Measurements from ENCODE around the gene RPS16.
"Not testable (repeated sequence)": the region's sequence is repeated elsewhere in the genome, so short reads cannot be mapped to it uniquely, and the experiment has no call there.

RPS16 gene

GRCh38 chr19:39435499-39436349 lies at the start of gene RPS16:
RPS16 (minus strand) TSS chr19:39435949; CDS start chr19:39435895, 54 bp downstream.
- peak; percentile 97 to 99 (median 98) for DNase-seq

GRCh38 chr19:39483141-39483540 lies 47.4 kb upstream of the RPS16 start:
- DNase-seq = no peak

- no peak for DNase-seq
These were observed 45.9 kb upstream of the RPS16 start for GRCh38 chr19:39481676-39482075.

GRCh38 chr19:39481229-39481545 lies 45.4 kb upstream of the RPS16 start:
- DNase-seq = no peak

GRCh38 chr19:39480337-39481228 lies 44.8 kb upstream of the RPS16 start, which contains the start of gene TIMM50:
TIMM50 (plus strand) TSS chr19:39480838; CDS start chr19:39480854, 16 bp downstream.
- peak; percentile 93 to 98 (median 97) for DNase-seq

GRCh38 chr19:39479916-39480315 lies 44.2 kb upstream of the RPS16 start:
- DNase-seq = peak in 1 of 3 experiments; percentile 23

- peak in 1 of 3 experiments; percentile 46 for DNase-seq
These were observed 43.6 kb upstream of the RPS16 start for GRCh38 chr19:39479319-39479801.

- DNase-seq = no peak
These were observed 40.0 kb upstream of the RPS16 start for GRCh38 chr19:39475748-39476147.

- DNase-seq = peak; percentile 47 to 69 (median 50)
These were observed 38.4 kb upstream of the RPS16 start for GRCh38 chr19:39474139-39474620.

DNA sequence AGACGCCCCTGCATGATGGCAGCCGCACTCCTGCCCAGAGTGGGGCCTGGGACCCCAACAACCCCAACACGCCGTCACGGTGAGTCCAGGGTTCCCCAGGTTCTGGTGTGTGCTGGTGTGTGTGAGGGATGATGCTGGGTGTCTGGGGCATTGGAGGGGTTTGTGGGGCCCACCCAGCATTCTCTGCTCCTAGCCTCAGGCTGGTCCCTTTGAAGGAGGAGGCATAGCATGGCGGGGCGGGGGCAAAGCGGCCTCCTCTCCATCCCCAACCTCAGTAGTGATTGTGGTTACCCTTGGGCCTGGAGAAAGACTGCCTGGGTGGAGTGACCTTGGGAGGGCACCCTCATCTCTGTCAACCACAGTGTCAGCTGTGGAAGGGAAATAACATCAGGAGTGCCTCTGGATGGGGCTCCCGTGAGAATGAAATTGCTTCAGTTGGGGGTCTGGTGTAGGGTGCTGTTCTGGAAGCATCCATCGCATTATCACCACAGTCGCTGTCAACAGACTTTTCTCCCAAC lies 37.8 kb upstream of the RPS16 start:
- no peak for DNase-seq

DNA sequence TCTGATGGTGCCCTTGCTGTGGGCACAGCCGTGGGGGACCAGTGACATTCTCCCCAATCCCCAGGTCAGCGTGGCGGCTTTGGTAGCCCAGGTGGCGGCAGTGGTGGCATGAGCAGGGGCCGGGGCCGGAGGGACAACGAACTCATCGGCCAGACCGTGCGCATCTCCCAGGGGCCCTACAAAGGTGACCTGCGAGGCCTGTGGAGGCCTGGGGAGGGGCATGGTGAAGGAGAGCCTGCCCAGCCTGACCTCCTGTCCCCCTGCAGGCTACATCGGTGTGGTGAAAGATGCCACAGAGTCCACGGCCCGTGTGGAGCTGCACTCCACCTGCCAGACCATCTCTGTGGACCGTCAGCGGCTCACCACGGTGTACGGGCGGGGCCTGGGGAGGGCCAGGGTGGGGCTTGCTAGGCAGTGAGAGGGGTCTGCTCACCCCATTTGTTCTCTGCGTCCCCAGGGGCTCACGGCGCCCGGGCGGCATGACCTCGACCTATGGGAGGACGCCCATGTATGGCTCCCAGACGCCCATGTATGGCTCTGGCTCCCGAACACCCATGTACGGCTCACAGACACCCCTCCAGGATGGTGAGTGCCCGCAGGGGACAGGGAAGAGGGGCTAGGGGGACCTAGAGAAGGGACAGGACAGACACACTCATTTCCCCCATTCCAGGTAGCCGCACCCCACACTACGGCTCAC lies 37.1 kb upstream of the RPS16 start:
- no peak for DNase-seq

- no peak for DNase-seq
These were observed 36.2 kb upstream of the RPS16 start for GRCh38 chr19:39471756-39472536.

- no peak for DNase-seq
These were observed 35.1 kb upstream of the RPS16 start for GRCh38 chr19:39470724-39471339.

DNA sequence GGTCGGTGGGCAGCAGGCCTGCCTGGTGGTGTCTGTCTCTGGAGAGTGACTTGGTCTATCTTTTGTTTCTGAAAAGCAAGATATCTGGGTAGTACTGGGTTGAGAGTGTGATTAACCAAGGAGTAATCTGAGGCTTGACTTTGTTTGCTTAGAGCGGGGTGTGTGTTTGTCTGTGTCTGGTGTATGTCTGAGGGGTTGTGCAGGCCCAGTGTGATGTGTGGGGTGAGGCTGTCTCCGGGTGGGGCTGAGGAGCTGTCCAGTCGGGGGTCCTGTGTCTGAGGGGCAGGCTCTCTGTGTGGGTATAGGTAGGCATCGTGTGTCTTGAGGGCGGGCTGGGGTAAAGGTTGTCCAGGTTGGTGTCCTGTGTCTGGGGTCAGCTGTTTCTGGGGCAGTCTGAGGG lies 33.8 kb upstream of the RPS16 start:
- DNase-seq = no peak

DNA sequence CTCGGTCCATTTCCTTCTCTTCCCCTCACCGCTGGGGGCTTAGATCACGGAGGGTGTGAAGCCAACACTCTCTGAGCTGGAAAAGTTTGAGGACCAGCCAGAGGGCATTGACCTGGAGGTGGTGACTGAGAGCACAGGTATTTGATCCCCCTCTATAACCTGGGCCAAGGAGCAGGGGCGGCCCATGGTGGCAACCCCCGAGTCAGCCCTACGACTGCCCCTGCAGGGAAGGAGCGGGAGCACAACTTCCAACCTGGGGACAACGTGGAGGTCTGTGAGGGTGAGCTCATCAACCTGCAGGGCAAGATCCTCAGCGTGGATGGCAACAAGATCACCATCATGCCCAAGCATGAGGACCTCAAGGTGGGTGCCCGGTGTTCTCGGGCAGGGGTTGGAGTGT lies 33.3 kb upstream of the RPS16 start:
- no peak for DNase-seq

DNA sequence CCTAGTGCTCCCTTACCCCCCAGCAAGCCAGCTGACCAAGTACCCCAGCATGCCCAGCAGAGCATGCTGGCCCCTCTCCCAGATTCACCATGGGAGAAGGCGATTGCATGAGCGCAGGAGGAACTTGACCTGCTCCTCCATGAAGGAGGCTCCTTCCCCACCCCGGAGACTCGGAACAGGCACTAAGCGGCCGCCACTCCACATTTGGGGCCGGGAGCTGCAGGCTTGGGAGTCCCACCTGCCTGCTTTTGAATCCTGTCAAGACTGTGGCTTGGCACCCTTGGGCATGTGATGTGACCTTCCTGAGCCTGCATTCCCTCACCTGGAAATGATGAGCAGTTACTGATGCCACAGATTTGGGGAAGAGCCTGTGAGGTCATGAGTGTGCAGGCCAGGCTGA lies 32.2 kb upstream of the RPS16 start:
- DNase-seq = no peak

DNA sequence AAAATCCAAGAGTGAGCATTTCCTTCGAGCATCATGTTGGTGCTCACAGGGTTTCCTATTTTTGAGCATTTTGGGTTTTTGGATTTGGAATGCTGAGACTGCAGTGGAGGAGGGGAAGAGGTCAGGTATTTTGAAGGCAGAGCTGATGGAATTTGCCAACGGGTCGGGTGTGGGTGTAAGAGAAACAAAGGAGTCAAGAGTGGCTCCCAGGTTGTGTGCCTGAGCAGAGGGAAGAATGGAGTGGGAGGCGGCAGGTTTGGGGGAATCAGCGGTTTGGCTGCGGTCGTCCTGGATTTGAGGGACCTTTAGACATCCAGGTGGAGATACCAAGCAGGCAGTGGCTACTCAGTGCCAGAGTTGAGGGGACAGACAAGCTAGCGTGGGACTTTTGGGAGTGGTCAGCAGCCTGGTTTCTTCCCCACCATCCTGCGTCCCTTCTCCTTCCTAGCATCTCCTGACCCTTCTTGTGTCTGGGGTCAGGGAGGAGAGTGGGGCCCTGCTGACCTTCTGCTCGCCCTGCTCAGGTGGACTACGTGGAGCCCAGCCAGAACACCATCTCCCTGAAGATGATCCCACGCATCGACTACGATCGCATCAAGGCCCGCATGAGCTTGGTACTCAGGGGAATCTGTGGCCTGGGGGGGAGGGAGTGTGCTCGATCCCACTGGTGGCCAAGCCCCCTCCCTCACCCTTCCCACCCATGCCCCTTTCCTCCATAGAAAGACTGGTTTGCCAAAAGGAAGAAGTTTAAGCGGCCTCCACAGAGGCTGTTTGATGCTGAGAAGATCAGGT lies 30.4 kb upstream of the RPS16 start:
- DNase-seq = no peak

GRCh38 chr19:39463403-39463802 lies 27.7 kb upstream of the RPS16 start:
- DNase-seq = no peak

GRCh38 chr19:39451257-39451656 lies 15.5 kb upstream of the RPS16 start:
- DNase-seq = not testable (repeated sequence)

DNA sequence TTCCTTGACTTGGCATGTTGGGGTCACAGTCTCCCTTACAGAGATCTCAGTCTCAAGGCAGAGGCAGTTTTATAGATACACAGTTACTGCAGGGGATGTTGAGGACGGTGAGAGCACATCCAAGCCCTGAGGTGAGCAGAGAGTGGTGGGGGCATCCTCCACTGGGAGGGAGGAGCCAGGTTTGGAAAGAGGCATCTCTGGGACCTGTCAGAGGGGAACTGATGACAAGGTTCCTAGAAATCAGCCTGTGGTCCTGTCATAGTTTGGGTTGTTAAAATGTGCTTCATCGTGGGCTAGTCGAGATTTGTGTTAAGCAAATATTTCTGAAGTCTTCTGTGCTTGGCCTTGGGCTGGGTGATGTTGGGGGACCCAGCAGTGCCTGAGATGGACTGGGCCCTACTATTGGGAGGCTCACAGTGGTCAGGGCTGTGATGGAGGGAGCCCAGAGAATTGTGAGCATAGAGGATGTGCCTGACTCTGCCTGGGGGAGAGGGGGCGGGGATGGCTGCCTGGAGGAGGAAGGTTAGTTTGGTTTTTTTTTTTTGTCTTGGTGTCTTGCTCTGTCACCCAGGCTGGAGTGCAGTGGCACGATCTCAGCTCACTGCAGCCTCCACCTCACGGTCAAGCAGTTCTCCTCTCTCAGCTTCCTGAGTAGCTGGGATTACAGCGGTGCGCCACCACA lies 13.5 kb upstream of the RPS16 start:
- no peak for DNase-seq
